Measurements from ENCODE around the gene RAPH1. TPM values are rescaled to one million over a fixed set of nuclear protein-coding genes. Genes with fewer than 3 reads are reported as not detected.

Gene RAPH1
- total and polyA plus RNA-seq, 8 donors, result 2.3 to 19.2 (median 10.4) TPM

- no peaks in the 10 kb centered on the region for H3K36me3 ChIP-seq
- no peak for TF ChIP-seq CTCF (IDR thresholded peaks at IDR 0.05)
- DNase-seq, result no peak
- no peak for FAIRE-seq
- H3K27ac ChIP-seq, result no peak overlapping the region
- intact Hi-C loops (cut with DNase I), result no loop called here
- H3K9me3 ChIP-seq, result no peaks in the 10 kb centered on the region
- ATAC-seq, result peak in 1 of 4 donors; percentile 40
- no peak overlapping the region for H3K4me3 ChIP-seq
- H3K27me3 ChIP-seq, result no peaks in the 10 kb centered on the region
- no peaks in the 10 kb centered on the region for H3K4me1 ChIP-seq
Measured at GRCh38 chr2:203404996-203405395, 130.1 kb downstream of the RAPH1 start.

GRCh38 chr2:203400805-203401585 is 134.1 kb downstream of the RAPH1 start:
- H3K4me1 ChIP-seq, result no peaks in the 10 kb centered on the region
- DNase-seq (no peak), ATAC-seq (no peak), FAIRE-seq (peak; percentile 34)
- TF ChIP-seq CTCF (IDR thresholded peaks at IDR 0.05), result no peak
- intact Hi-C loops (cut with DNase I), result no loop called here
- no peak overlapping the region for H3K4me3 ChIP-seq
- H3K36me3 ChIP-seq, result no peaks in the 10 kb centered on the region
- no peaks in the 10 kb centered on the region for H3K9me3 ChIP-seq
- WGBS, 2 donors, result 97 to 100% methylated on average over 2 of the region's 2 CpGs
- H3K27ac ChIP-seq, result no peak overlapping the region
- no peaks in the 10 kb centered on the region for H3K27me3 ChIP-seq

- no peaks in the 10 kb centered on the region for H3K4me1 ChIP-seq
- H3K27ac ChIP-seq, result no peak overlapping the region
- no peak for TF ChIP-seq CTCF (IDR thresholded peaks at IDR 0.05)
- H3K4me3 ChIP-seq, result no peak overlapping the region
- H3K9me3 ChIP-seq, result no peaks in the 10 kb centered on the region
- 92 to 93% methylated on average over 1 of the region's 1 CpG for WGBS, 2 donors
- intact Hi-C loops (cut with DNase I), result no loop called here
- no peak for ATAC-seq
- H3K36me3 ChIP-seq, result no peaks in the 10 kb centered on the region
- no peaks in the 10 kb centered on the region for H3K27me3 ChIP-seq
- FAIRE-seq, result no peak
- no peak for DNase-seq
Measured at GRCh38 chr2:203399031-203399430, 136.1 kb downstream of the RAPH1 start.

GRCh38 chr2:203396667-203397066 is 138.4 kb downstream of the RAPH1 start:
- no peaks in the 10 kb centered on the region for H3K4me1 ChIP-seq
- H3K27me3 ChIP-seq, result no peaks in the 10 kb centered on the region
- FAIRE-seq, result no peak
- intact Hi-C loops (cut with DNase I), result no loop called here
- 56 to 57% methylated on average over 1 of the region's 1 CpG for WGBS, 2 donors
- no peak overlapping the region for H3K27ac ChIP-seq
- DNase-seq, result no peak
- no peaks in the 10 kb centered on the region for H3K36me3 ChIP-seq
- no peak for TF ChIP-seq CTCF (IDR thresholded peaks at IDR 0.05)
- H3K9me3 ChIP-seq, result no peaks in the 10 kb centered on the region
- no peak overlapping the region for H3K4me3 ChIP-seq
- no peak for ATAC-seq

GRCh38 chr2:203395858-203396257 is 139.2 kb downstream of the RAPH1 start:
- FAIRE-seq (no peak), DNase-seq (no peak), ATAC-seq (no peak)
- no peak overlapping the region for H3K4me3 ChIP-seq
- H3K9me3 ChIP-seq, result no peaks in the 10 kb centered on the region
- H3K36me3 ChIP-seq, result no peaks in the 10 kb centered on the region
- 91 to 94% methylated on average over 2 of the region's 2 CpGs for WGBS, 2 donors
- TF ChIP-seq CTCF (IDR thresholded peaks at IDR 0.05), result no peak
- no peaks in the 10 kb centered on the region for H3K4me1 ChIP-seq
- H3K27me3 ChIP-seq, result no peaks in the 10 kb centered on the region
- H3K27ac ChIP-seq, result no peak overlapping the region
- intact Hi-C loops (cut with DNase I), result no loop called here
